HT-29 (cell line): Measurements from ENCODE around the gene SAPCD1. TPM values are rescaled to one million over a fixed set of nuclear protein-coding genes. Genes with fewer than 3 reads are reported as not detected.

Source experiments
- DNase-seq: peaks from one replicate; pipeline ENCODE4 v3.0.0-alpha.2; 2015; ENCODE audit warnings: low spot score
- total RNA-seq: library from RNA; depleted of rRNA; stranded (reverse); fragments of >200 nt; shearing (Covaris generic); gene quantifications from 2 replicates; pipeline ENCODE4 v1.2.3, GENCODE V29; 2014

Gene SAPCD1
- total RNA-seq, 1 experiment from 2014 or later: 11.6 TPM

GRCh38 chr6:31729515-31729978 lies 32.9 kb upstream of the SAPCD1 start:
- peak; percentile 95 for DNase-seq

GRCh38 chr6:31729979-31730630 lies 32.4 kb upstream of the SAPCD1 start:
- peak; percentile 95 for DNase-seq

- DNase-seq: peak; percentile 29
Observed at GRCh38 chr6:31730631-31731086, 31.8 kb upstream of the SAPCD1 start.

GRCh38 chr6:31732029-31732428 lies 30.4 kb upstream of the SAPCD1 start:
- DNase-seq: no peak

GRCh38 chr6:31733734-31734133 lies 28.7 kb upstream of the SAPCD1 start:
- DNase-seq: no peak

- DNase-seq: no peak
Observed at GRCh38 chr6:31734247-31734820, 28.1 kb upstream of the SAPCD1 start.

- peak; percentile 55 for DNase-seq
Observed at GRCh38 chr6:31734821-31735406, 27.5 kb upstream of the SAPCD1 start.

GRCh38 chr6:31736021-31736767 lies 26.3 kb upstream of the SAPCD1 start, which contains the start of gene CLIC1:
TSS of gene CLIC1 (minus strand) at chr6:31736530. CDS start at chr6:31736300, 230 bp downstream.
- DNase-seq: peak; percentile 86

GRCh38 chr6:31736768-31737314 lies 25.6 kb upstream of the SAPCD1 start:
- DNase-seq: no peak

- peak; percentile 82 for DNase-seq
Observed at GRCh38 chr6:31737315-31737990, 25.0 kb upstream of the SAPCD1 start.

GRCh38 chr6:31737991-31738979 lies 24.2 kb upstream of the SAPCD1 start:
- DNase-seq: peak; percentile 96

GRCh38 chr6:31739639-31740396 lies 22.6 kb upstream of the SAPCD1 start, which contains the start of gene MSH5:
TSS of gene MSH5 (plus strand) at chr6:31740005. CDS start at chr6:31740467, 462 bp downstream.
- peak; percentile 99 for DNase-seq

GRCh38 chr6:31740397-31741223 lies 21.8 kb upstream of the SAPCD1 start:
- DNase-seq: peak; percentile 32

GRCh38 chr6:31741815-31742214 lies 20.6 kb upstream of the SAPCD1 start:
- DNase-seq: no peak

GRCh38 chr6:31742894-31743293 lies 19.6 kb upstream of the SAPCD1 start:
- DNase-seq: no peak

GRCh38 chr6:31744422-31744821 lies 18.0 kb upstream of the SAPCD1 start:
- DNase-seq: no peak

- no peak for DNase-seq
Observed at GRCh38 chr6:31749301-31750036, 13.0 kb upstream of the SAPCD1 start.
